ENCODE data around the gene TMEM132E. TPM values are rescaled to one million over a fixed set of nuclear protein-coding genes. Genes with fewer than 3 reads are reported as not detected.

Gene TMEM132E
- total and polyA plus RNA-seq, 2 donors from 2014 or later, result 1.1 to 4.3 TPM

DNA sequence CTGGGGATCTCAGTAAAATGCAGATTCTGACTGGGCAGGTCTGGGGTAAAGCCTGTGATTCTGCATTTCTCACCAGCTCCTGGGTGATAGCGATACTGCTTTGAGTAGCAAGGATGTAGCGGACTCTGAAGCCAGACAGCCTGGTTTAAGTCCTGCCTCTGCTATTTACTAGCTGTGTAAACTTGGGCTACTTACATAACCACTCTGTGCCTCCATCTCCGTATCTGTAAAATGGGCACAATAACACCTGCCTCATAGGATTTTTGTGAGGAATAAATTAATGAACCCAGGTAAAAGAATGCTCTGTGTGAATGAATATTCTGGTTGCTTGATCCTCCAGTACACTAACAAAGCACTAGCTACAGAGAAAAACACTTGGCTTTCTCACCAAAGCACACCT, 54.4 kb downstream of the TMEM132E start:
- intact Hi-C loops (cut with DNase I), result loop anchor here (10.0 kb wide), 1 partner anchor 209 kb away; no protein-coding TSS in a partner anchor
- H3K27ac ChIP-seq (ENCODE audit: low read depth in 2 of 2, low read length in 2 of 2), result no peak overlapping the region
- no peaks in the 10 kb centered on the region for H3K9me3 ChIP-seq (ENCODE audit: control insufficient read depth in 2 of 3, insufficient read depth in 1 of 3, low read length in 3 of 3)
- TF ChIP-seq, protein P1, sequence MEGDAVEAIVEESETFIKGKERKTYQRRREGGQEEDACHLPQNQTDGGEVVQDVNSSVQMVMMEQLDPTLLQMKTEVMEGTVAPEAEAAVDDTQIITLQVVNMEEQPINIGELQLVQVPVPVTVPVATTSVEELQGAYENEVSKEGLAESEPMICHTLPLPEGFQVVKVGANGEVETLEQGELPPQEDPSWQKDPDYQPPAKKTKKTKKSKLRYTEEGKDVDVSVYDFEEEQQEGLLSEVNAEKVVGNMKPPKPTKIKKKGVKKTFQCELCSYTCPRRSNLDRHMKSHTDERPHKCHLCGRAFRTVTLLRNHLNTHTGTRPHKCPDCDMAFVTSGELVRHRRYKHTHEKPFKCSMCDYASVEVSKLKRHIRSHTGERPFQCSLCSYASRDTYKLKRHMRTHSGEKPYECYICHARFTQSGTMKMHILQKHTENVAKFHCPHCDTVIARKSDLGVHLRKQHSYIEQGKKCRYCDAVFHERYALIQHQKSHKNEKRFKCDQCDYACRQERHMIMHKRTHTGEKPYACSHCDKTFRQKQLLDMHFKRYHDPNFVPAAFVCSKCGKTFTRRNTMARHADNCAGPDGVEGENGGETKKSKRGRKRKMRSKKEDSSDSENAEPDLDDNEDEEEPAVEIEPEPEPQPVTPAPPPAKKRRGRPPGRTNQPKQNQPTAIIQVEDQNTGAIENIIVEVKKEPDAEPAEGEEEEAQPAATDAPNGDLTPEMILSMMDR (IDR thresholded peaks at IDR 0.05; ENCODE audit: borderline replicate concordance, extremely low read depth, insufficient read depth), result no peak
- no peak overlapping the region for H3K9ac ChIP-seq (ENCODE audit: low read length in 3 of 3)
- no peak for DNase-seq
- no peaks in the 10 kb centered on the region for H3K36me3 ChIP-seq (ENCODE audit: control insufficient read depth in 2 of 3, insufficient read depth in 3 of 3, low read length in 3 of 3)
- peaks cover 0 to 5% (median under 1%) of the 10 kb centered on the region in 3 donors for H3K4me1 ChIP-seq (ENCODE audit: control insufficient read depth in 2 of 3, insufficient read depth in 2 of 3, low read depth in 1 of 3, low read length in 3 of 3)
- H3K27me3 ChIP-seq (ENCODE audit: control insufficient read depth, insufficient read depth, low read length), result peaks cover 6% of the 10 kb centered on the region
- H3K4me3 ChIP-seq (ENCODE audit: low read length in 3 of 3), result no peak overlapping the region
- no peak for FAIRE-seq

DNA sequence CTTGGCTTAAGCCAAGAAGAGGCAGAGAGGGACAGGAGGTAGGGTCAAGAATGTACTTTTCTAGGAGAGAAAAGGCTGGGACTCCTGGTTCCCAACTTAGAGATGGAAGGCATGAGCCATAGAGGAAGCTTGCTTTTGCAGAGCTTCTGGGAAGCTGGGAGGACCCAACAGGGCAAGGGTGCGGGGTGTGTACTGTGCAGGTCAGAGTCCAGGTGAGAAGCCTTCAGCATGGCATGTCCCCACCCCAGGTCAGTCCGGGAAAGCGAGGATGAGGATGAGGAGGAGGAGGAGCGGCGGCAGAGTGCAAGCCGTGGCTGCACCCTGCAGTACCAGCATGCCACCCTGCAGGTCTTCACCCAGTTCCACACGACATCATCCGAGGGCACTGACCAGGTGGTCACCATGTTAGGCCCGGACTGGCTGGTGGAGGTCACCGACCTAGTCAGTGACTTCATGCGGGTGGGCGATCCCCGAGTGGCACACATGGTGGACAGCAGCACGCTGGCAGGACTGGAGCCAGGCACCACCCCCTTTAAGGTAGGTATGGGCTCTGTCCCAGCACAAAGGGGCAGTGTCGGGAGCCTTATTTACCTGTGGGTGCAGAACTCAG, 55.3 kb downstream of the TMEM132E start:
- FAIRE-seq (no peak), DNase-seq (peak in 1 of 5 donors; percentile 69)
- Histone ChIP-seq H3K4me1 (ENCODE audit: control insufficient read depth in 2 of 3, insufficient read depth in 2 of 3, low read depth in 1 of 3, low read length in 3 of 3) (peaks cover 0 to 5% (median 0%) of the 10 kb centered on the region in 3 donors), H3K36me3 (ENCODE audit: control insufficient read depth in 2 of 3, insufficient read depth in 3 of 3, low read length in 3 of 3) (no peaks in the 10 kb centered on the region), H3K27me3 (ENCODE audit: control insufficient read depth, insufficient read depth, low read length) (peaks cover 6% of the 10 kb centered on the region), H3K27ac (ENCODE audit: low read depth in 2 of 2, low read length in 2 of 2) (no peak overlapping the region), H3K4me3 (ENCODE audit: low read length in 3 of 3) (no peak overlapping the region), H3K9ac (ENCODE audit: low read length in 3 of 3) (no peak overlapping the region), H3K9me3 (ENCODE audit: control insufficient read depth in 2 of 3, insufficient read depth in 1 of 3, low read length in 3 of 3) (no peaks in the 10 kb centered on the region)
- TF ChIP-seq, protein P1 (IDR thresholded peaks at IDR 0.05; ENCODE audit: borderline replicate concordance, extremely low read depth, insufficient read depth), result no peak
- intact Hi-C loops (cut with DNase I), result loop anchor here (10.0 kb wide), 1 partner anchor 210 kb away; no protein-coding TSS in a partner anchor

DNA sequence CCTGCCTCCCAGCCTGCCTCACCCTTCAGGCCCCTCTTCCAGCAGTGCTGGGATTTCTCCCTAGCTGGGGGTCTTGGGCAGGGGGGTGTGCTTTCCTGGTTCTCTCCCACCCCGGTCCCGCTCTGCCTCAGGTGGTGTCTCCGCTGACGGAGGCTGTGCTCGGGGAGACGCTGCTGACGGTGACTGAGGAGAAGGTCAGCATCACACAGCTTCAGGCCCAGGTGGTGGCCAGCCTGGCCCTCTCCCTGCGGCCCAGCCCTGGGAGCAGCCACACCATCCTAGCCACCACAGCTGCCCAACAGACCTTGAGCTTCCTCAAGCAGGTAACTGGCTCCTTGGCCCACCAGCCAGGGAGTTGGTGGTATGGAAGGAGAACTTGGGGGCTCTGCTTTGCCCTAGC, 56.5 kb downstream of the TMEM132E start:
- Histone ChIP-seq H3K27ac (ENCODE audit: low read depth in 2 of 2, low read length in 2 of 2) (no peak overlapping the region), H3K4me1 (ENCODE audit: control insufficient read depth in 2 of 3, insufficient read depth in 2 of 3, low read depth in 1 of 3, low read length in 3 of 3) (peaks cover 0 to 3% (median 0%) of the 10 kb centered on the region in 3 donors), H3K9ac (ENCODE audit: low read length in 3 of 3) (no peak overlapping the region), H3K36me3 (ENCODE audit: control insufficient read depth in 2 of 3, insufficient read depth in 3 of 3, low read length in 3 of 3) (no peaks in the 10 kb centered on the region), H3K9me3 (ENCODE audit: control insufficient read depth in 2 of 3, insufficient read depth in 1 of 3, low read length in 3 of 3) (no peaks in the 10 kb centered on the region), H3K27me3 (ENCODE audit: control insufficient read depth, insufficient read depth, low read length) (peaks cover 6% of the 10 kb centered on the region), H3K4me3 (ENCODE audit: low read length in 3 of 3) (no peak overlapping the region)
- DNase-seq (peak in 1 of 5 donors; percentile 62), FAIRE-seq (no peak)
- TF ChIP-seq, protein P1 (IDR thresholded peaks at IDR 0.05; ENCODE audit: borderline replicate concordance, extremely low read depth, insufficient read depth), result no peak
- intact Hi-C loops (cut with DNase I), result loop anchor here (10.0 kb wide), 1 partner anchor 211 kb away; no protein-coding TSS in a partner anchor

Measured in kidney (tissue), 14 donors.